ENCODE results near the gene NDRG3.

DNA sequence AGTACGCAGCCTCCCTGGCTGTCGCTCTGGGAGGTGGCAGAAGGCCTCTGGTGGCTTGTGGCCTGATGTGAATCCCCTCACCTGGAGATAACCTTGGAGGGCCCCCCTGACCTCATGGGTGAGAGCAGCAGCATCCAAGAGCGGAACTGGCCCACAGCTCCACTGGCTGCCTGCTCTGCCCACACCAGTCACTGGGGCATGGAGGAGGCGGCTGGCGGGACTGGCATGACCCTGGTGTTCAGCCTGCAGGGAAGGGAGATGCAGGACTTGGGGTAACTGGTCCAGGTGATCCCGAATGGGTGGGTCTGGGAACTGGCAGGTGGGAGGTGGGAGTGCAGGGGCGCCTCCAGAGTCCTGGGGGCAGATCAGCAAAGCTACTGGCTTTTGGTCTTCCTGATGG, 38.2 kb upstream of the NDRG3 start:
- TF ChIP-seq ESRRA (IDR thresholded peaks at IDR 0.05; ENCODE audit: borderline replicate concordance, low read length) (no peak), EP300 (IDR thresholded peaks at IDR 0.05) (no peak), MAZ (IDR thresholded peaks at IDR 0.05; ENCODE audit: borderline replicate concordance, low read depth, low read length) (no peak), CHD2 (IDR thresholded peaks at IDR 0.05; ENCODE audit: low read length, partially characterized antibody) (no peak), ZFP36 (IDR thresholded peaks at IDR 0.05; ENCODE audit: borderline replicate concordance, partially characterized antibody) (no peak), HOXB5 (CRISPR knock-in tag; IDR thresholded peaks at IDR 0.05) (no peak), EHMT2 (IDR thresholded peaks at IDR 0.05; ENCODE audit: low read depth) (no peak), FOXS1 (CRISPR knock-in tag; IDR thresholded peaks at IDR 0.05) (no peak), BHLHE40 (IDR thresholded peaks at IDR 0.05; ENCODE audit: low read depth, low read length) (no peak), CEBPB (IDR thresholded peaks at IDR 0.05) (no peak), POLR2A (IDR thresholded peaks at IDR 0.05; ENCODE audit: low read length) (no peak)
- TF ChIP-seq, protein P1, sequence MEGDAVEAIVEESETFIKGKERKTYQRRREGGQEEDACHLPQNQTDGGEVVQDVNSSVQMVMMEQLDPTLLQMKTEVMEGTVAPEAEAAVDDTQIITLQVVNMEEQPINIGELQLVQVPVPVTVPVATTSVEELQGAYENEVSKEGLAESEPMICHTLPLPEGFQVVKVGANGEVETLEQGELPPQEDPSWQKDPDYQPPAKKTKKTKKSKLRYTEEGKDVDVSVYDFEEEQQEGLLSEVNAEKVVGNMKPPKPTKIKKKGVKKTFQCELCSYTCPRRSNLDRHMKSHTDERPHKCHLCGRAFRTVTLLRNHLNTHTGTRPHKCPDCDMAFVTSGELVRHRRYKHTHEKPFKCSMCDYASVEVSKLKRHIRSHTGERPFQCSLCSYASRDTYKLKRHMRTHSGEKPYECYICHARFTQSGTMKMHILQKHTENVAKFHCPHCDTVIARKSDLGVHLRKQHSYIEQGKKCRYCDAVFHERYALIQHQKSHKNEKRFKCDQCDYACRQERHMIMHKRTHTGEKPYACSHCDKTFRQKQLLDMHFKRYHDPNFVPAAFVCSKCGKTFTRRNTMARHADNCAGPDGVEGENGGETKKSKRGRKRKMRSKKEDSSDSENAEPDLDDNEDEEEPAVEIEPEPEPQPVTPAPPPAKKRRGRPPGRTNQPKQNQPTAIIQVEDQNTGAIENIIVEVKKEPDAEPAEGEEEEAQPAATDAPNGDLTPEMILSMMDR (IDR thresholded peaks at IDR 0.05): no peak

Measured in A549 (cell line).